ENCODE data around the gene FBLL1. TPM values are rescaled to one million over a fixed set of nuclear protein-coding genes. Genes with fewer than 3 reads are reported as not detected.

The FBLL1 gene
- polyA plus RNA-seq, 1 of the 3 experiments (the other 2 are of a cell fraction) = 4.4 TPM

DNA sequence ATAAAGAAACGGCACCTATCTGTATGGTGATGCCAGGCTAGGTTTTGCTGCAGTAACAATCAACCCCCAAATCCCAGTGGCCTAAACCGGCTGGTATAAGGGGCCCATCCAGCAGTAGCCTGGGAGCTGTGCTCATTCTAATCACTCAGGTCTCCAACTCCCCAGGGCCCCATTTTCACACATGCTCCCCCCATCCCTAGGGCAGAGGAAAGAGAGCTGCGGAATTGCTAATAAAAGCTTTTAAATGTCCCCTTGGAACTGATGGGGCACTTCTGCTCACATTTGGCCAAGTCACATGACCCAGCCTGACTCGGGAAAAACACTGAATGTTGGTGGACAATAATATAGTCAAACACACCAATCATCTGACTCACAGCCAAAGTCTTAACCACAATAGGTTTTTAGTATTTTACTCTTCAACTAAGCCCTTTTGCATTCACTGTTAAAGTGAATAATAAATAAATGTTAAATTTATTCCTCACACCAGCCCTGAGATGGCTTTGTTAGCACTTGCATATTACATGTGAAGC is 1.6 kb downstream of the FBLL1 start:
- Histone ChIP-seq H3K4me1 (ENCODE audit: control insufficient read depth in 1 of 2, insufficient read depth in 2 of 2, low read depth in 1 of 2, low read length in 1 of 2) (peaks cover 0 to 26% of the 10 kb centered on the region in 2 experiments; a peak in 2 of 4 replicates), H3K4me2 (no peak overlapping the region), H3K79me2 (ENCODE audit: insufficient read depth) (no peaks in the 10 kb centered on the region), H3K9me2 (no peaks in the 10 kb centered on the region), H3F3A (replicated peaks; ENCODE audit: insufficient read depth) (no peaks in the 10 kb centered on the region), H3K4me3 (ENCODE audit: low read depth in 2 of 2, low read length in 1 of 2) (no peak overlapping the region), H3K36me3 (replicated peaks in 1 of 2; ENCODE audit: control insufficient read depth in 1 of 2, insufficient read depth in 2 of 2, low read length in 1 of 2) (no peaks in the 10 kb centered on the region), H2AFZ (ENCODE audit: low read depth) (no peak overlapping the region), H3K9ac (no peak overlapping the region), H4K20me1 (ENCODE audit: insufficient read depth) (no peaks in the 10 kb centered on the region), H3K27ac (ENCODE audit: low read depth in 2 of 2, low read length in 1 of 2) (no peak overlapping the region), H3K9me3 (no peaks in the 10 kb centered on the region), H3K27me3 (ENCODE audit: insufficient read depth) (no peaks in the 10 kb centered on the region)
- no peak for TF ChIP-seq YY1 (IDR thresholded peaks at IDR 0.05; ENCODE audit: low read depth)
- TF ChIP-seq RCOR1 (IDR thresholded peaks at IDR 0.05; ENCODE audit: low read length) = no peak
- TF ChIP-seq, protein P1, sequence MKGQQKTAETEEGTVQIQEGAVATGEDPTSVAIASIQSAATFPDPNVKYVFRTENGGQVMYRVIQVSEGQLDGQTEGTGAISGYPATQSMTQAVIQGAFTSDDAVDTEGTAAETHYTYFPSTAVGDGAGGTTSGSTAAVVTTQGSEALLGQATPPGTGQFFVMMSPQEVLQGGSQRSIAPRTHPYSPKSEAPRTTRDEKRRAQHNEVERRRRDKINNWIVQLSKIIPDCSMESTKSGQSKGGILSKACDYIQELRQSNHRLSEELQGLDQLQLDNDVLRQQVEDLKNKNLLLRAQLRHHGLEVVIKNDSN (IDR thresholded peaks at IDR 0.05; ENCODE audit: borderline replicate concordance, low read depth) = peak; percentile 43; the same call in 1 of the 2 replicates
- no peak for TF ChIP-seq FOXJ3 (CRISPR knock-in tag; IDR thresholded peaks at IDR 0.05)
- no peak for TF ChIP-seq NRF1 (IDR thresholded peaks at IDR 0.05; ENCODE audit: low read depth, low read length)
- CTCF ChIA-PET = no interaction called here
- WGBS (ENCODE audit: low lambda C conversion rate) = 92% methylated on average over 4 of the region's 4 CpGs
- POLR2A ChIA-PET = no interaction called here
- no peak for DNase-seq

DNA sequence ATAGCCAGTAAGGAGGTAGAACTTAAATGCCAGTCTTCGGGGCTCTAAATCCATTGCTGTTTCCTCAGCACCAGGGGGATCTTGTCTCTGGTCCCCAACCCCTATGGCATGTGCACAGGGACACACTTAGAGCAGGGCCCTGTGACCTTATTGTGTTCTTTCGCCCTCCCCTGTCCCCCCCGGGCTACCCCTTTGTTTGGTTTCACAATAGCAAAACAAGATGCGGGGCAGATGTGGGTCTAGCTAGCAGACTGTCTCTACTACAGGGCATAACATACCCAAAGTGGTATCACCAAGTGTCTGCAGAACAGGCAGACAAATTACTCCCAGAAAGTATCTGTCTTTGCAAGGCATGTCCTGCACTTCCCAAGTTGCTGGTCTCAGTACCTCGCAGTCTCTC is 2.1 kb downstream of the FBLL1 start:
- Histone ChIP-seq H3K4me2 (no peak overlapping the region), H3K4me3 (ENCODE audit: low read depth in 2 of 2, low read length in 1 of 2) (no peak overlapping the region), H3K27ac (ENCODE audit: low read depth in 2 of 2, low read length in 1 of 2) (no peak overlapping the region), H3K9ac (no peak overlapping the region), H3K4me1 (ENCODE audit: control insufficient read depth in 1 of 2, insufficient read depth in 2 of 2, low read depth in 1 of 2, low read length in 1 of 2) (peaks cover 0 to 26% of the 10 kb centered on the region in 2 experiments; a peak in 2 of 4 replicates), H3K79me2 (ENCODE audit: insufficient read depth) (no peaks in the 10 kb centered on the region), H4K20me1 (ENCODE audit: insufficient read depth) (no peaks in the 10 kb centered on the region), H3F3A (replicated peaks; ENCODE audit: insufficient read depth) (no peaks in the 10 kb centered on the region), H3K27me3 (ENCODE audit: insufficient read depth) (no peaks in the 10 kb centered on the region), H2AFZ (ENCODE audit: low read depth) (no peak overlapping the region), H3K9me3 (no peaks in the 10 kb centered on the region), H3K9me2 (no peaks in the 10 kb centered on the region), H3K36me3 (replicated peaks in 1 of 2; ENCODE audit: control insufficient read depth in 1 of 2, insufficient read depth in 2 of 2, low read length in 1 of 2) (no peaks in the 10 kb centered on the region)
- CTCF ChIA-PET = no interaction called here
- WGBS (ENCODE audit: low lambda C conversion rate) = 81% methylated on average over 4 of the region's 5 CpGs
- POLR2A ChIA-PET = no interaction called here
- DNase-seq = no peak
- TF ChIP-seq RCOR1 (IDR thresholded peaks at IDR 0.05; ENCODE audit: low read length) (no peak), CHD2 (IDR thresholded peaks at IDR 0.05; ENCODE audit: low read length, partially characterized antibody) (no peak), NRF1 (IDR thresholded peaks at IDR 0.05; ENCODE audit: low read depth, low read length) (no peak), EZH2phosphoT487 (IDR thresholded peaks at IDR 0.05; ENCODE audit: borderline replicate concordance, low read depth) (no peak), RFX5 (IDR thresholded peaks at IDR 0.05; ENCODE audit: low read length) (no peak), NFIC (IDR thresholded peaks at IDR 0.05; ENCODE audit: borderline replicate concordance) (no peak), MEF2A (IDR thresholded peaks at IDR 0.05; ENCODE audit: borderline replicate concordance, low read depth) (no peak), GABPA (IDR thresholded peaks at IDR 0.05; ENCODE audit: low read depth) (no peak)
- TF ChIP-seq, protein P1 (IDR thresholded peaks at IDR 0.05; ENCODE audit: borderline replicate concordance, low read depth) = no peak
- TF ChIP-seq, protein P2, sequence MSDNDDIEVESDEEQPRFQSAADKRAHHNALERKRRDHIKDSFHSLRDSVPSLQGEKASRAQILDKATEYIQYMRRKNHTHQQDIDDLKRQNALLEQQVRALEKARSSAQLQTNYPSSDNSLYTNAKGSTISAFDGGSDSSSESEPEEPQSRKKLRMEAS (IDR thresholded peaks at IDR 0.05; ENCODE audit: low read depth) = no peak

Data from SK-N-SH (cell line).